NCI-H146 (cell line): ENCODE results near the gene ARHGEF40.
A peak's percentile ranks its signal among the peaks of the same experiment; 100 is the strongest.

Experiments
- DNase-seq: peaks from one replicate; lab custom pipeline; 2025; lab: John Stamatoyannopoulos, UW

ARHGEF40 gene

DNA sequence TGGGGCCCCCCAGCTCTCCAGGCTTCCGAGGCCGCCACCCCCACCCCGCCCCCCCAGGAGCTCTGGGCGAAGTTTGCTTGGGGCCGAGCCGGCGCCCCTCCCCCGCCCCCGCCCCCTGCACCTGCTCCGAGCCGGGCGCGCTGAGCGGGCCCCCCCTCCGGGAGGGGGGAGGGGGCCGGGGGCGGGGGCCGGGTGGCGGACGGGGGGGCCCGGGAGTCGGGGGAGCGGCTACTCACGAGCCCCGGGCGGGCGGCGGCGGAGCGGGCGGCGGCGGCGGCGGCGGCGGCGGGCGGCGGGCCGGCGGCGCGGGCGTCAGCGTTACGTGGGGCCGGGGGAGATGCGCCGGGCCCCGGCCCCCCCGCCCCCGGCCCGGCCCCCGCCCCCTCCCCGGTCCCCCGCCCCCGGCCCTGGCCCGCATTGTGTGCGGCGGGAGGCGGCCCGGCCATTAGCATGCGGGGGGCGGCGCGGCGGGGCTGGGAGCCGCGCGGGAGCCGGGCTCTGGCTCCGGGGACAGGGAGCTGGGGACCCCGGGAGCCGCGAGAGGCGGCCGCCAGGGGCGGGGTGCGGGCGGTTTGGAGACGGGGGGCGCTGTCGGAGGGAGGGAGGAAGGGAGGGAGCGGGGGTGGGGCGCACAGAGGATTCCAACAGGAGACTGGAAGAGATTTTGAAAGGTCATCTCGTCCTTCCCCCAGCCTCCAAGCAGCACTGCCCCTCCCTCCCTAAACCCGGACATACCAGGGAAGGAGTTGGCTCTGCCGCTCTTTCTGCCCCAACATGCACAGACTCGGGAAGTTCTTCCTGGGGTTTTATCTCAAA, 28.2 kb downstream of the ARHGEF40 start, which contains the start of gene ZNF219:
TSS of gene ZNF219 (minus strand) at position 580 of the 816 bp plus-strand sequence. CDS start 5,064 bp downstream, outside the sequence.
- DNase-seq, result peak; percentile 75

DNA sequence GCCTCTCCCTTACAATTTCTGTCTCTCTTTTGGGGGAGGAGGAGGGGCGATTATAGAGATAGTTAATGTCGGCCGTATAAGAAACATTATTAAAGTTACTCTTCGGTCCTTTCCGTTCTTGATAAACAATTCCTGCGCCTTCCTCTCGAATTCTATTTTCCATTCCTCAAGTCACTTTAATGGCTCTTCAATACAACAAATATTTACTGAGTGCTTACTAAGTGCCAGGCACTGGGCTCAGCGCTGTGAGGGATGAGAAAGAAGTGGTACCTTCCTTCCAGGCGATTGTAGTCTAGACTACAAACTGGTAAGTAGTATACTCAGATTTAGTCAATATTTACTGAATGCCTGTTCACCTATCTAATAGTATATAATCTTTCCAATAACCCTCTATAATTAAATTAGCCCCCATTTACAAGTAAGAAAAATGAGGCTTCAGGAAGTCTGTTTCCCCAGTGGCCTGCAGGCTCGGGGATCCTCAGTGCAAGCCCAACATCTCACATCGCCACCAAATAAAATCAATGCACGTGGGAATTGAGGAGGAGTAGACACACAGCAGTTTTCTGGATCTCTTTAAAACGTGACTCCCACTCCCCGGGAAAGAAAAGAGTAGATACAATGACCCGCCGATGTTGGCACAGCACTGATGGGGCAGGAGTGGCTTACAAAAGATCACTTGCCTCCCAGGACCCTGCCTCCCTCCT, 28.9 kb downstream of the ARHGEF40 start:
- DNase-seq, result no peak

DNA sequence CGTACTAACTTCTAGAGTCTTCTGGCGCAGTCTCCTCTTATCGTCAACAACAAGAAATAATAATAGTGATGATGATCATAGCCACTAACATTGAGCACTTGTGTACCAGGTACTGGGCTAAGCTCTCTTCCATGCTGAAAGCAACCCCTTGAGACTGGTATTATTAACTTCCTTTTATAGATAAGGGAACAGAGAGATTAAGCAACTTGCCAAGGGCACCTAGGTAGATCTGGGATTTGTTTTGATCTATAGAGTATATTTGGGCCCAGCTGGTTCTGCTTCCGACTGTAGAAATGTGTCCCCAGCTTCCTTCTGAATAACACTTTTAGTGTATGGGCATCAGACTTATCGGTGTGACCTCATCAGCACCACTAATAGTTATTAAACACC, 29.5 kb downstream of the ARHGEF40 start:
- DNase-seq, result no peak

DNA sequence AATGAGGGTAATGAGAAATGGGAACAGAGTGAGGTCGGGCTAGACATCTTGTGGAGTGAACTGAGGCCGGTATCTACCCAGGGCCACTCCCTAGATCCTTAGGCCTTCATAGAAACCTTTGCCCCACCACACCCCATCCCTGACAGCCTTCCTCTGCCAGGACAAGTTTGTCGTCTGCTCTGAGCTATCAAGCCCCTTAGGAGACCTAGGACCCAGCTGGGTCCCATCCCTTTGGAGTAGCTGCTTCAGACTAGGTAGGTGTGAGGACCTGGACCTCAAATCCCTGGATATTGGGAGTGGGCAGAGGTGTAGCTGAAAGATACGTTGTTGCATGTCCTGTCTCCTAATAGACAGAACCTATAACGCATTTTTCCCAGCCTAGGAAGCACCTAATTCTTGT, 30.8 kb downstream of the ARHGEF40 start, which contains the start of gene TMEM253:
TSS of gene TMEM253 (plus strand) at position 136 of the 400 bp plus-strand sequence. CDS start 278 bp downstream, outside the sequence.
- no peak for DNase-seq

DNA sequence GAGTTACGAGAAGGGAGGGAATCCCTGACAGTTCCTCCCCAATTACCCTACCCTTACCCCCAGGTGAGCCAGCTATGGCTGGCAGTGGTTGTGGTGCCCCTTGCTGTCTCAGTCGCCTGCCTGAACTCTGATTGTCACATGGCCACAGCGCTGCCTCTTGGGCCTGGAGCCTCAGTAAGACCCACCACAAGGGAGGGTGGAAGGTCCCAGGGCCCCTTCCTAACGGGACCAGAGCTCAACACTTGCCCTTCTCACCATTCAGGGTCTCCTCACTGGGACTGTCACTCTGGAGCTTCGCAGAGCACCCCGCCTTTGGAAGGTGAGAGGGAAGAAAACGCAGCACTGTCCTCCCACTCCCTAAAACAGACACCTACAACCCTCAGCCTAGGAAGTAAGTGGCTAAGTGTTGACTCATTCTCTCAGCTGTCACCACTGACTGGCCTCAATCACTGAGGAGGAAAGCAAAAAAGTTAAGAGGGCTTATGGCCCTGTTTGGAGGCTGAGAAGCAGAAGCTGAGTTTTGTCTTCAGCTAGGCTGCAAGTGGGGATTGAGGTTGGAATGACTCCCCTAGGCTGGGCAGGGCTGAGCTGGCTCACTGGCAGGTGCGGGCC, 31.8 kb downstream of the ARHGEF40 start:
- no peak for DNase-seq

DNA sequence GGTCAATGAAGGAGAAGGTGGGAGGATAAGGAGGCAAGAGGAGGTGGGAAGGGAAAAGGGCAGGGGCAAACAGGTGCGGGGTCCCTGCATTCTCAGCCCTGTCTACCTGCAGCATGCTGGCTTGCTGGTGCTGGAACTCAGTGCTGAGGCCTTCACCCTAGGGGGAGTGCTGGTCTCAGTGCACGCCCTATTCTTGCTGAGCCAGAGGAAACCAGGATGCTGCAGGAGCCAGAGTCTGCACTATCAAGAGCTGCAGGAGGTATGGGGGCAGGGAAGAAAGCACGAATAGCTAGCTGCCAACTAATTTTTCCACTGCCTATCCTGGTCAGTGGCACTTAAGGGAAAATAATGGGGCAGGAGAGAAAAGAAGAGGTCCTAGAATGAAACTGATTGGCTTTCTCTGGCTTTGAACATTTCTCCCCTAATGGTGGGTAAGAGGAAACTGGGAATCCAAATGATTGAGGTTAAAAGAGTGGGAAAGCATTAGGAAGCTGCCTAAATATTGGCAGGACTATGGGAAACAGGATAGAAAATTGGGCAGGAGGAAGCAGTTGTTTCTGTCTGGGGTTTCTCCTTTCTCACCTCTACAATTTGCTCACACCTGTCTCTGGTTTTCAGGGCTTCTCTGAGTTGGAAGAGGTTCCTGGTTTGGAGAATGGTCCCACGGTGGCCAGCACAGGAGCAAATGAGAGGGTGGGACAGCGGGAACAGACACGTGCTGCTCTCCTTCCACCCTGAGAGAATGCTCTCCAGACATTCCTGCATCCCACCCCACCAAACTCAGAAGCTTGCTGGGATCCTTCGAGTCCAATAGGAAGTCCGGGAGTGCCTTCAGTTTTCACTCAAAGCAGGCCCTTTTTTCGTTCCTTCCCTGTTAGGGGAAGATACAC, 32.7 kb downstream of the ARHGEF40 start:
- peak; percentile 59 for DNase-seq

DNA sequence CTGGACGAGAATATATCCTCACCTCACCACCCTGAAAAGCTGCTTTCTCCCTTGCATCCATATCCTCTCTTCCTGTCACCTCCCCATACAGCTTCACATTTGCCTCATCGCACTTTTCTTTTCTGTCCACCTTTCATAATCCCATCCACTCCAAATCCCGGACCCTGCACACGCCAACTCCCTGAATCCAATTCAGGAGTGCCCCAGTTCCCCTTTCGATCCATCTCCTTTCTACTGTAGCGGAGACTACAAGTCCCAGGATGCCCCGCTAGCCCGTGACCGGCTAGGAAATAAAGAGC, 33.3 kb downstream of the ARHGEF40 start:
- DNase-seq, result no peak

DNA sequence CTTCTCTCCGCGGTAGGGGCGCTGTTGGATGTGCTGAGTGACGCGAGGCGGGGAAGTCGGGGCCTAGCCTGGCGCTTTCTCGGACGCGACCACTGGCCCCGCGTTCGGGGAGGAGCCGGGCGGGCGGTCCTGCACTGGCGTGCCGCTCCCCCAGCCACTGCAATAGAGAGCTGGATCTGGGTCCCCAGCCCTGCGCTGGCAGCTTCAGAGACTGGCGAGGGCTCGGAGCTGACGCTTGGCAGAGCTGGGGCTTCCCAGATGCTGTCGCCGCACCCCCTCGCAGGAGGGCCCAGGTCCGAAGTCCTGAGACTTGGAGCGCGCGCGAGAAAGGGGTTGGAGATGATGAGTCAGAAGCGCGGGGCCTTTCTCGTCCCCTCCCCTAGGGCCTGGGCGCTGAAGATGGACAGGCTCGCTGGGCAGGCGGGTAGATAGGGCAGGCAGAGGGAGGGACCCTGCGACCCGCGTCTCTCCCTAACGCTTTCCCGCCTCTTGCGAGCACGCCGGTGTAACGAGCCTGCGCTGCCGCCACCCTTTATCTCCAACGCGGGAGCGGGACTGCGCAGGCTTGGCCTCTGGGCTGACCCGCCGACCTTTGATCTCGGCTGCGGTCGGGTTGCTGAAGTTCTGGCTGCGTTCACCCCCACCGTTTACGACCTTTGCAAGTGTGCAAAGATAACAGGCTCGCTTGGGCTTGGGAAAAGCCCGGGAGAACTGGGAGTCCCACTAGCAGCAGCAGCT, 33.8 kb downstream of the ARHGEF40 start:
- DNase-seq, result peak; percentile 97

DNA sequence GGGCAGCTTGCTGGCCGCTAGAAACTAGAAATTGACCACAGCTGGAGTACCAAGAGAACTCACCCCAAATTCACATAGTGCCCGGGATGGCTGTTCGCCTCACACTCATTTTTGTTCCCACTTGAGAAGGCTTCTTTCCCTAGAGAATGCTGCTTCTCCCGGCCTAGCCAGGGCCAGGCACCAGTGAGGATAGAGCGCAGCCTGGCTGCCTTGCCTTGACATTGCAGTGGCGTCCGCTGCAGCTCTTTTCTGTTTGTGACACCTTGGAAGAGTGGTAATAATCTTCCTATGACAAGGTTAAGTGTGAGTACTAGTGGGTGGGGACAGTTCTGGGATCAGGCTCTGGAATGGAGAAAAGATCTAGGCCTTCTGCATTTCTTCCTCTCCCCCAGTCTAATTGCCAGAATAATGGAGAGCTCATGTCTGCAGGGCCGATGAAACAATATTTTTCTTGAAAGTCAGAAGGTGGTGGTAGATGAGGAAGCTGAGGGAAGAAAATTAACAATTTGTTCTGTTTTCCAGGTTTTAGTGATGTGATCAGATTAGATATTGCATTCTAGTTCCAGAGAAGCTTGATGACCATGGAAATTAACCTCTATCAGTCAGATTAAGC, 34.5 kb downstream of the ARHGEF40 start:
- DNase-seq, result peak; percentile 76

DNA sequence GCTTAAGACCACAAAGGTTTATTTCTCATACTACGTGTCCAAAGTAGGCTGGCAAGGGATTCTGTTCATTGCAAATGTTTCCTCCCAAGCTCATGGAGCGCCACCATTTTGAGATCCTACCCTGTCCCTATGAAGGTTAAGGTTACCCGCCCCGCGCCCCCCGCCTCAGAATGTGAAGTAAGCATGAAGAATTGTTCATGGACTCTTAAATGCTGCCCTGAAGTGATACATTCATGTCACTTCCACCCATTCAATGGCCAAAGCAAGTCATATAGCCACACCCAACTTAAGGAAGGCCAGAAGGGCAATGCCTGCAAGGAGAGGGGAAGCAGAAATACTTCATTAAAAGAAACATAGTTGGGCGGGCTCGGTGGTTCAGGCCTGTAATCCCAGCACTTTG, 35.0 kb downstream of the ARHGEF40 start:
- no peak for DNase-seq

DNA sequence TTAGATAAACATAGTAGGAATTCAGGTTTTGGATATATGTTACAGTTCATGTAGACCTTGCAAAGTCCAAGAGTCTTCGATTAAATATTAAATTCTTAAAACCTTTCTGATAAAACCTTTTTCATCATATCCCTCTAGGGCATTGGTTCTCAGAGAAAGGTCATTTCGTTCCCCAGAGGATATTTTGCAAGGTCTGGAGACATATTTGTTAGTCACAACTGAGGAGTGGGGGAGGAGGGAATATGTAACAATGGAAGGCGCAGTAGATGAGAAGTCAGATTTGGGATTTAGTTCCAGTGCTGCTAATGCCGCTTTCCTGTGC, 36.0 kb downstream of the ARHGEF40 start:
- DNase-seq, result no peak

DNA sequence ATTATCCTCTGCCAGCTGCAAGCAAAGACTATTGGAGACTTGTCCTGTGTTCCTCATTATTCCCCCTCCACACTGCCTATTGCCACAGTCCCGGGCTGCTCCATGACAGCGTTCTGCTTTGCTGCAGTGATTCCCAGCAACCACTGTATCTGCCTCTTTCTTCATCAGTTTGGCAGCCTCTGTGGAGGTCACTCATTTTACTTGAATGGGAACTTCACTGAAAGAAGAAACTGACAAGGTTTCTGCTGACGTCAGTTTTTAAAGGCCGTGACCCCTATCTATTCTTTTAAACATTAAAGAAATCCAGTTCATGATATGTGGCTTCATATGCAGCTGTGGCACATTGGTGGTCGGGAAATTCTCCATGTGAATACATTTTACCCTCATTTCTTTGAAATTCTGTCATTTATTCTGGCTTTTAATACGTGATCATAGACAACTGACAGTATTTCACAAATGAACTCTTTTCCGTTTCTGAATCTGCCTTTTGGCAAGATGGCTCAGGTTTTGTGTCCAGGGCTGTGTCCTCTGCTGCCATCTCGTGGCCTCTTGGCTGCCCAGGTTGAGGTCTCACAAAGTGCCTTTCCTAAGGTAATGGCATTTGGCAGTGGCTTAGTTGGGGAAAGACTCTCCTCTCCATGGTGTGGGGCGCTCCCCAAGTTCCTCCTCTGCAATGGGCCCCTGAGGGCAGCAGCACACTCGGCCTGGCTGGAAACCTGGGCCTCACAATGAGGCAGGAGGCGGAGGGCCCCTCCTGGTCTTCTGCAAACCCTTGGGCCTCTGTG, 36.6 kb downstream of the ARHGEF40 start:
- peak; percentile 62 for DNase-seq

DNA sequence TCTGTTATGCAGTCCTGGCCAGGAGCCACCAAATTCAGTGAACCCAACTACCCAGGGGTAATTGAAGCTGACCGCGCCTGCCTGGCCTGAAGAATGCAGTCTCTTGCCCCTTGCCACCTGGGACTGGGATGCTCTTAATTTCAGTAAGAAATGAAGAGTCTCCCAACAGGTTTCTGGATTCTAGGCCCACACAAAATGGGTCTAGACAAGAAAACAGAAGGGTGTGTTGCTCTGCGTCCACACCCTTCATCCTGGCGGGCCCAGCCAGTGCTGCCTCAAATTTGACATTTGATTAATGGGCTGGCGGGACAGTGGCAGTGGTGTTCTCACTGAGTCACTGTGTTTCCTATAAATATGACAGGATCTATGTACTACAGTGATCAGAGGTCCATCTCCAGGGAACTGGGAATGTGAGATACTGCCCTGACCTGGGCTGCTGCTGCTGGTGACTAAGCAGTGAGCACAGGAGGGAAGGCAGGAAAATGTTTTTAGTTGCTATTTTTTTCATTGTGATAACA, 37.2 kb downstream of the ARHGEF40 start:
- no peak for DNase-seq

DNA sequence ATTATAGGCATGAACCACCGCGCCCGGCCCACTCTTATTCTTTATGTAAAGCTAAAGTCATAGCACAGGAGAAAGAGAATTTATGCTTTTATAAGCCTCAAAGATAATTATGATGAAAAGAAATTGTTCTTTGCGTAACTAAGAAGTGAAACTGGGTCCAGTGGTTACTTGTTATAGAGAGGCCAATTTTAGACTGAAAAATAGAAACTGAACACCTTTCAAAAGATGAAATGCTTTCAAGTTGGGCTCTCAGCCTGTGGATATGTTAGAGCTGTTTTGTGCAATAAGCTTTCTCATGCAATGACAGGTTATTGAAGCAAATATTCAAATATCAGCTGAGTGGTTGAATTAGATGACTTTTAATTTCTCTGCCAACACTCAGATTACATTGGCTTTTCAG, 38.7 kb downstream of the ARHGEF40 start:
- no peak for DNase-seq

DNA sequence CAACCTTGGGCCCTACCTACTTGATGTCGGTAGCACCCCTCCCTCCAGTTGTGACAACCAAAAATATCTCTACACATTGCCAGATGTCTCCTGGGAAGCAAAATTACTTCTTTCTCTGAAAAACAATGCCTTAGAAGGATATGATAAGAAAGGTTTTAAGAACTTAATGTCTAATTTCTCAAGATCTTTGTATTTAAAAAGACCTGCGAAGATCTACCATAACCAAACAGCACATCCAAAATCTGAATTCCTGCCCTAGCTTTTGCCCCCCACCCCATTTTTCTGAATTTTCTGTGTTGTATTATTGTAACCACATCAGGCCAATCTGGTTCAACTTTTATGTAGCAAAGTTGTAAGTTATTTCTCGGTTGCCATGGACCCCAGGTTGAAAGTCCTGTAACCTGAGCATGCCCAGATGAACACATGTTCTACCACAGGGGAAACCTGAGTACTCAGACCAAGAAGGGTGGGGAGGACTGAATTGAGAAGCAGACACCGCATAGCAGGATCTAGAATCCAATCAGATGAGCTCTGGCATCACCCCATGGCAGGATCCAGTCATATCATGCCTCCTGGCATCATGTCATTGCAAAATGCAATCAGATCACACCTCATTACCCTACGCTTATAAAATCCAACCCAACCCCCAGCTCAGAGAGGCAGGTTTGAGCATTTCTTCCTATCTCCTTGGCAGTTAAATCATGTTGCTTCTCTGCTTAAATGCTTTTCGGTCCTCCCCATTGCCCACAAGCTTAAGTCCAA, 39.5 kb downstream of the ARHGEF40 start:
- DNase-seq, result no peak

DNA sequence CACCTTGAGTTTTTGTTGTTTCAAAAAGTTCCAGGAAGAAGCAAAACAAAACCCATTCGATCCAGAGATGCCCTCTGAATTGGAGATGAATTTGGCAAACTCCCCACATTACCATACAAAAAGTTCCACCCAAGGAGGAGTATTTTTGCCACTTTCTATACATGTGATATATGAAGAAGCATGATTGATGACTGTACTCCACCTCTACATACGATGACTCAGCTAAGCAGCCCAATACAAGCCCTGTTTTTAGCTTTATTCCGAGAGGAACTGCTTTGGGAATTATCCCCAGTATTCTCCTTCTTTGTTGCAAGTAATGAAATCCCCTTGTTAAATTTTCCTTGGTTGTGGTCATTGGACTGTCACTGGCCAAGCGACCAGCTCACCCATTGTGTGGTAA, 42.2 kb downstream of the ARHGEF40 start:
- DNase-seq, result no peak

DNA sequence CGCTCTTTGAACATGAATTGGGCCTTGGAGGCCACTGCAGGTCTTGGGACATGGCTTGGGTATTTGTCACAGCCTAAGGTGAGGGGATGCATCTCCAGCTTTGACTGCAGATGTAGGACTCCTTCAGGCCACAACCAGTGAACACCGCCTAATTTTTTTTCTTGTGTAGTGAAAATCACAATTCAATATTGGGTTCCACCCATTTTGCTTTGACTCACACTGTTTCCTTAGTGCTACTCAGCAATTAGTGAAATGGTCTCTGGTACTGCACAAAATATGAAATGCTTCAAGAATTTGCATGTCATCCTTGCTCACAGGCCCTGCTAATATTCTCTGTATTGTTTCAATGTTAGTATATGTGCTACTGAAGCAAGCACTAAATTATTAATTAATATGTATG, 43.3 kb downstream of the ARHGEF40 start:
- DNase-seq, result no peak

DNA sequence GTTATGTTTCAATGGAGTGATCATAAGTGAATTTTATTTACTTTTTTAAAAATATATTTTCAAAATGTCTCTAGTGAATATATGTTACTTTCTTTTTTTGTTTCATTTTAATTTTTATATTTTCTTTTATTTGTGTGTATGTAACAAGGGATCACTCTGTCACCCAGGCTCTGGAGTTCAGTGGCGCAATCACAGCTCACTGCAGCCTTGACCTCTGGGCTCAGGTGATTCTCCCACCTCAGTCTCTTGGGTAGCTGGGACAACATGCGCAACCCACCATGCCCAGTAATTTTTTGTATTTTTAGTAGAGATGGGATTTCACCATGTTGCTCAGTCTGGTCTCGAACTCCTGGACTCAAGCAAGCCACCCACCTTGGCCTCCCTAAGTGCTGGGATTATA, 48.8 kb downstream of the ARHGEF40 start:
- DNase-seq, result no peak

DNA sequence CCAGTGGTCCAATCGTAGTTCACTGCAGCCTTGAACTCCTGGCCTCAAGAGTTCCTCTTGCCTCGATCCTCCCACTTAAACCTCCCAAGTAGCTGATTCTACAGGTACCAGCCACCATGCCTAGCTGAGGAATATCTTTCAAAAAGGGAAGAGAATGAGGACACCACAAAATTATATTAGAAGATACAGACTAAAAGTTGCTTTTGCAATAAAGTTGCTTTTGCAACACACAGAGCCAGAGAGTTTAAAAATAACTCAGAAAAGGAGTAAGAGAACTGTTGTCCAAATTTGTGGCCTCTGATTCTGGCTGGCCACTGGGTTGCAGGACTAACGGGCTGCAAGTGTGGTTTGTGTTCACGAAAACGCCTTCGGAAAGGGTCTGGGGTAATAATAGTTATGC, 50.6 kb downstream of the ARHGEF40 start:
- DNase-seq, result no peak
